Ishikawa (cell line): ENCODE data around the gene SYCP1.
A peak's percentile ranks its signal among the peaks of the same experiment; 100 is the strongest.

ENCODE experiments used
- CEBPB ChIP-seq: IDR thresholded peaks from 2 replicates; pipeline ENCODE4 v1.6.1; 2012
- CREB1 ChIP-seq: IDR thresholded peaks from 2 replicates; pipeline ENCODE4 v1.6.1; 2012; ENCODE audit warnings: low read depth
- EGR1 ChIP-seq: IDR thresholded peaks from 2 replicates; pipeline ENCODE4 v1.6.1; 2012
- EP300 ChIP-seq: IDR thresholded peaks from 2 replicates; pipeline ENCODE4 v1.6.1; 2012; ENCODE audit warnings: borderline replicate concordance
- FOXM1 ChIP-seq: IDR thresholded peaks from 2 replicates; pipeline ENCODE4 v1.6.1; 2012; ENCODE audit warnings: low read depth, borderline replicate concordance
- NFIC ChIP-seq: IDR thresholded peaks from 2 replicates; pipeline ENCODE4 v1.6.1; 2012
- RAD21 ChIP-seq: IDR thresholded peaks from 2 replicates; pipeline ENCODE4 v1.6.1; 2012; ENCODE audit warnings: low read depth
- TAF1 ChIP-seq: IDR thresholded peaks from 2 replicates; pipeline ENCODE4 v1.6.1; 2012; ENCODE audit warnings: low read depth, mild to moderate bottlenecking
- TCF12 ChIP-seq: IDR thresholded peaks from 2 replicates; pipeline ENCODE4 v1.6.1; 2012; ENCODE audit warnings: low read depth
- TEAD4 ChIP-seq: IDR thresholded peaks from 2 replicates; pipeline ENCODE4 v1.6.1; 2012
- YY1 ChIP-seq: IDR thresholded peaks from 2 replicates; pipeline ENCODE4 v1.6.1; 2012; ENCODE audit warnings: low read depth
- ZBTB7A ChIP-seq: IDR thresholded peaks from 2 replicates; pipeline ENCODE4 v1.6.1; 2012; ENCODE audit warnings: low read depth
- TF ChIP-seq, protein P1 (sequence below): IDR thresholded peaks from 2 replicates; pipeline ENCODE4 v1.6.1; 2012
- TF ChIP-seq, protein P2 (sequence below): IDR thresholded peaks from 2 replicates; pipeline ENCODE4 v1.6.1; 2012; ENCODE audit warnings: low read depth, mild to moderate bottlenecking
- TF ChIP-seq, protein P3 (sequence below): IDR thresholded peaks from 2 replicates; pipeline ENCODE4 v1.6.1; 2012

The SYCP1 gene

DNA sequence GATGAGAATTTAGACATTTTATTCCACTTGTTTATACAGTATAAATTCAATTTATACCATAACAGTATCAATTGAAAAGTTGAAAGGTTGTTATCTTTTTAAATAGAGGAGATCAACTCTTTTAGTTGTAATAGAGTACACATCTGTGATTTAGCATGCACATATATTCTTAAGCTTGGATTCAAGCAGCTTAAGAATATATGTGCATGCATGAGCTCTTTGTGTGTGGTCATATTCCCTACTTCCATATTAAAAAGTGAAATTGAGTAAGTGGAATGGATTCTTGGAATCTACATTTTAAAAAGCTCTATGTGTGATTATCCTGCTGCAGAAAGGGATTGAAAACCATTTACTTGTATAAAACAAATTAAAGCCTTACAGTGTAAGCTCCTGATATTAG, 71.9 kb downstream of the SYCP1 start:
- no peak for TF ChIP-seq RAD21
- no peak for TF ChIP-seq ZBTB7A
- TF ChIP-seq YY1 = no peak
- TF ChIP-seq CREB1 = no peak
- TF ChIP-seq CEBPB = no peak
- no peak for TF ChIP-seq TEAD4
- TF ChIP-seq, protein P1, sequence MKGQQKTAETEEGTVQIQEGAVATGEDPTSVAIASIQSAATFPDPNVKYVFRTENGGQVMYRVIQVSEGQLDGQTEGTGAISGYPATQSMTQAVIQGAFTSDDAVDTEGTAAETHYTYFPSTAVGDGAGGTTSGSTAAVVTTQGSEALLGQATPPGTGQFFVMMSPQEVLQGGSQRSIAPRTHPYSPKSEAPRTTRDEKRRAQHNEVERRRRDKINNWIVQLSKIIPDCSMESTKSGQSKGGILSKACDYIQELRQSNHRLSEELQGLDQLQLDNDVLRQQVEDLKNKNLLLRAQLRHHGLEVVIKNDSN = no peak
- TF ChIP-seq, protein P2, sequence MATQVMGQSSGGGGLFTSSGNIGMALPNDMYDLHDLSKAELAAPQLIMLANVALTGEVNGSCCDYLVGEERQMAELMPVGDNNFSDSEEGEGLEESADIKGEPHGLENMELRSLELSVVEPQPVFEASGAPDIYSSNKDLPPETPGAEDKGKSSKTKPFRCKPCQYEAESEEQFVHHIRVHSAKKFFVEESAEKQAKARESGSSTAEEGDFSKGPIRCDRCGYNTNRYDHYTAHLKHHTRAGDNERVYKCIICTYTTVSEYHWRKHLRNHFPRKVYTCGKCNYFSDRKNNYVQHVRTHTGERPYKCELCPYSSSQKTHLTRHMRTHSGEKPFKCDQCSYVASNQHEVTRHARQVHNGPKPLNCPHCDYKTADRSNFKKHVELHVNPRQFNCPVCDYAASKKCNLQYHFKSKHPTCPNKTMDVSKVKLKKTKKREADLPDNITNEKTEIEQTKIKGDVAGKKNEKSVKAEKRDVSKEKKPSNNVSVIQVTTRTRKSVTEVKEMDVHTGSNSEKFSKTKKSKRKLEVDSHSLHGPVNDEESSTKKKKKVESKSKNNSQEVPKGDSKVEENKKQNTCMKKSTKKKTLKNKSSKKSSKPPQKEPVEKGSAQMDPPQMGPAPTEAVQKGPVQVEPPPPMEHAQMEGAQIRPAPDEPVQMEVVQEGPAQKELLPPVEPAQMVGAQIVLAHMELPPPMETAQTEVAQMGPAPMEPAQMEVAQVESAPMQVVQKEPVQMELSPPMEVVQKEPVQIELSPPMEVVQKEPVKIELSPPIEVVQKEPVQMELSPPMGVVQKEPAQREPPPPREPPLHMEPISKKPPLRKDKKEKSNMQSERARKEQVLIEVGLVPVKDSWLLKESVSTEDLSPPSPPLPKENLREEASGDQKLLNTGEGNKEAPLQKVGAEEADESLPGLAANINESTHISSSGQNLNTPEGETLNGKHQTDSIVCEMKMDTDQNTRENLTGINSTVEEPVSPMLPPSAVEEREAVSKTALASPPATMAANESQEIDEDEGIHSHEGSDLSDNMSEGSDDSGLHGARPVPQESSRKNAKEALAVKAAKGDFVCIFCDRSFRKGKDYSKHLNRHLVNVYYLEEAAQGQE = no peak
- TF ChIP-seq EP300 = no peak
- TF ChIP-seq FOXM1 = no peak
- no peak for TF ChIP-seq EGR1
- no peak for TF ChIP-seq NFIC
- TF ChIP-seq TAF1 = no peak
- TF ChIP-seq TCF12 = no peak
- TF ChIP-seq, protein P3, sequence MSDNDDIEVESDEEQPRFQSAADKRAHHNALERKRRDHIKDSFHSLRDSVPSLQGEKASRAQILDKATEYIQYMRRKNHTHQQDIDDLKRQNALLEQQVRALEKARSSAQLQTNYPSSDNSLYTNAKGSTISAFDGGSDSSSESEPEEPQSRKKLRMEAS = no peak

DNA sequence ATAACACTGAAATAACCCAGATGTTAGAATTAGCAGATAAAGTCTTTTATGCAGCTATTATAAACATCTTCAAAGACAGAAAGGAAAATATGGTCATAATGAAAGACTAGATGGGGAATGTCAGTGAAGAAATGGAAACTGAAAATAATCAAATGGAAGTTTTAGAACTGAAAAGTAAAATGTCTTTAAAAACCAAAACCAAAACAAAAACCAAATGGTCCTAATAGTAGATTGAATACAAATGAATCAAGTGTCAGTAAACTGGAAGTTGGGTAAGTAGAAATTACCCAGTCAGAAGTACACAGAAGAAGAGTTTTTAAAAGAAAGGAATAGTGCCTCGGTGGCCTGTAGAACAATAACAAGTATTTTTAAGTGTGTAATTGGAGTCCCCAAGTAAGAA, 72.7 kb downstream of the SYCP1 start:
- no peak for TF ChIP-seq RAD21

DNA sequence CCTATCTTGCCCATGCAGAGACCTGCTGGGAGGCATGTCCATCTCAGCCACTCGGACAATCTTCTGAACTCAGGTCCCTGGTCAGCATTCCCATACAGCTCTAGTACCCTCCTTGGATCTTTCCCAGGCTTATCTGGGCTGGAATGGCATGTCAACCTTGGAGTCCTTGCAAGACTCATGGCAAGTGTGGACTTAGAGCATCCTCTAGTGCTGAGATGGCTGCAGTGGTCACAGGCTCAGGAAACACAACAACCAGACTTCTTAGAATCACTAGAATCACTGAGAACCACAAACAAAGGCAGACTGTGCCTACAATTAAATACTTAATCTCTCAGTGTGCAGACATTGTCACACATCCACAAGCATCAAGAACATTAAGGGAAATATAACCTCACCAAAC, 101.9 kb downstream of the SYCP1 start:
- TF ChIP-seq TAF1 (no peak), NFIC (no peak), EP300 (no peak), RAD21 (peak; percentile 71), TEAD4 (no peak), CREB1 (no peak)
- TF ChIP-seq, protein P2 = no peak
- TF ChIP-seq, protein P3 = no peak

DNA sequence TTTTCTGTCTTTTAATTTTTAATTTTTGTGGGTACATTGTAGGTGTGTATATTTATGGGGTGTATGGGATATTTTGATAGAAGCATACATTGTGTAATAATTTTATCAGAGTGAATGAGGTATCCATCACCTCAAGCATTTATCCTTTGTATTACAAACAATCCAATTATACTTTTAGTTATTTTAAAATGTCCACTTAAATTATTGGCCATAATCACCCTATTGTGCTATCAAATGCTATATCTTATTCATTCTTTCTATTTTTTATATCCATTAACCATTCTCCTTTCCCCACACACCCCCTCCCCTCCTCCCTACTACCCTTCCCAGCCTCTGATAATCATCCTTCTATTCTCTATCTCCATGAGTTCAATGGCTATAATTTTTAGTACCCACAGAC, 104.8 kb downstream of the SYCP1 start:
- TF ChIP-seq TEAD4 (no peak), TAF1 (no peak), EP300 (no peak), YY1 (no peak), CREB1 (no peak), FOXM1 (no peak), NFIC (no peak), RAD21 (no peak), CEBPB (no peak), TCF12 (no peak)
- TF ChIP-seq, protein P3 = no peak
- TF ChIP-seq, protein P2 = no peak

DNA sequence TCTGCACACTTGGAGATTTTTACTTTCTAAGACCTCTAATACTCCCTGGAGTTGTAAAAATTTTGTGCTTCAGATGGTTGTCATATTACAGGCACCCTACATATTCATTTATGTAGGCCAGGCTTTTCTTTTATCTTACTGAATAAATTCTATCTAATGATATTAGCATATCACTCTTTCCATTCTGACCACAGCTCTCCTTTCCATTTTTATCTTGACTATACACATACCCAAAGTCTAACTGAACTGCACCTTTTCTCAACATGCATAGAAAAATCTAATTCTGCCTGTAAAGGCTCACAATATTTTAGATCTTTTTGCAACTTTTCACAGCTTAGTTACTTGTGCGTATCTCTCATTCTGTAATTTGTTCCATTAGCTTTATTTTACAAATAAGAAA, 122.2 kb downstream of the SYCP1 start:
- TF ChIP-seq EP300 (no peak), TAF1 (no peak), EGR1 (no peak), CREB1 (no peak), TEAD4 (no peak), YY1 (no peak), RAD21 (no peak), NFIC (no peak), FOXM1 (no peak), CEBPB (no peak), ZBTB7A (no peak), TCF12 (no peak)
- TF ChIP-seq, protein P2 = no peak
- TF ChIP-seq, protein P1 = no peak
- TF ChIP-seq, protein P3 = no peak
